Measurements from ENCODE around the gene RAB10.

Gene RAB10

DNA sequence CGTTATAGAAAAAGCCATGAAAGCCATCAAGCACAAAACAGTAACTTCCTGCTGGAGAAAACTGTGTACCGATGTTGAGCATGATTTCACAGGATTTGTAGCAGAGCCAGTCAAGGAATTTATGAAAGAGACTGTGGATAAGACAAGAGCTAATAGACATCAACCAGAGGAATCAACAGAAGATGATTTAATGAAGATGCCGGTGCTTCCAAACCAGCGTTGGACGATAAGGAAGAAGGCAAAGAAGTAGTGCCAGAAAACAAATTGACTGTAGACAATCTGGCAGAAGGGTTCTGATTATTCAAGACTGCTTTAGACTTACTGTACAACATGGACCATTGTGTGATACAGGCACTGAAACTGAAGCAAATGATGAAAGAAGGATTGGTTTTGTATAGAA lies 89.5 kb downstream of the RAB10 start:
- TF ChIP-seq, protein P1, sequence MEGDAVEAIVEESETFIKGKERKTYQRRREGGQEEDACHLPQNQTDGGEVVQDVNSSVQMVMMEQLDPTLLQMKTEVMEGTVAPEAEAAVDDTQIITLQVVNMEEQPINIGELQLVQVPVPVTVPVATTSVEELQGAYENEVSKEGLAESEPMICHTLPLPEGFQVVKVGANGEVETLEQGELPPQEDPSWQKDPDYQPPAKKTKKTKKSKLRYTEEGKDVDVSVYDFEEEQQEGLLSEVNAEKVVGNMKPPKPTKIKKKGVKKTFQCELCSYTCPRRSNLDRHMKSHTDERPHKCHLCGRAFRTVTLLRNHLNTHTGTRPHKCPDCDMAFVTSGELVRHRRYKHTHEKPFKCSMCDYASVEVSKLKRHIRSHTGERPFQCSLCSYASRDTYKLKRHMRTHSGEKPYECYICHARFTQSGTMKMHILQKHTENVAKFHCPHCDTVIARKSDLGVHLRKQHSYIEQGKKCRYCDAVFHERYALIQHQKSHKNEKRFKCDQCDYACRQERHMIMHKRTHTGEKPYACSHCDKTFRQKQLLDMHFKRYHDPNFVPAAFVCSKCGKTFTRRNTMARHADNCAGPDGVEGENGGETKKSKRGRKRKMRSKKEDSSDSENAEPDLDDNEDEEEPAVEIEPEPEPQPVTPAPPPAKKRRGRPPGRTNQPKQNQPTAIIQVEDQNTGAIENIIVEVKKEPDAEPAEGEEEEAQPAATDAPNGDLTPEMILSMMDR (IDR thresholded peaks at IDR 0.05; ENCODE audit: control insufficient read depth, insufficient read depth, low read depth, low read length, missing control alignments) = no peak
- no peak for DNase-seq (ENCODE audit: low read depth)
- no peak overlapping the region for H3K4me3 ChIP-seq (ENCODE audit: control insufficient read depth, low read depth, low read length)

GRCh38 chr2:26126074-26126473 lies 92.2 kb downstream of the RAB10 start:
- no peak overlapping the region for H3K4me3 ChIP-seq (ENCODE audit: control insufficient read depth, low read depth, low read length)
- TF ChIP-seq, protein P1 (IDR thresholded peaks at IDR 0.05; ENCODE audit: control insufficient read depth, insufficient read depth, low read depth, low read length, missing control alignments) = no peak
- DNase-seq (ENCODE audit: low read depth) = no peak

DNA sequence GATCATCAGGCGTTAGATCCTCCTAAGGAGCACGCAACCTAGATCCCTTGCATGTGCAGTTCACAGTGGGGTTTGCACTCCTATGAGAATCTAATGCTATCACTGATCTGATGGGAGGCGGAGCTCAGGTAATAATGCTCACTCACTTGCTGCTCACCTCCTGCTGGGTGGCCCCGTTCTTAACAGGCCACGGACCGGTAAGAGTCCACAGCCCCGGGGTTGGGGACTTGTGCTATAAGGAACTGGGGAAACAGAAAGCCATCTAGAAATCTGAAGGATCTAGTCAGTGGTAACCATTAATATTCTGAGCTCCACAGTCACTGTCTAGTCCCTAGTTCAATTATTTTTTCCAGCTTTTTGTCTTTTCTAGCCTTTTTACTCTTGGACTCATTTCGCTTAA lies 94.3 kb downstream of the RAB10 start:
- TF ChIP-seq, protein P1 (IDR thresholded peaks at IDR 0.05; ENCODE audit: control insufficient read depth, insufficient read depth, low read depth, low read length, missing control alignments) = no peak
- DNase-seq (ENCODE audit: low read depth) = no peak
- H3K4me3 ChIP-seq (ENCODE audit: control insufficient read depth, low read depth, low read length) = no peak overlapping the region

GRCh38 chr2:26130763-26131162 lies 96.9 kb downstream of the RAB10 start:
- no peak for DNase-seq (ENCODE audit: low read depth)
- no peak overlapping the region for H3K4me3 ChIP-seq (ENCODE audit: control insufficient read depth, low read depth, low read length)
- TF ChIP-seq, protein P1 (IDR thresholded peaks at IDR 0.05; ENCODE audit: control insufficient read depth, insufficient read depth, low read depth, low read length, missing control alignments) = no peak

DNA sequence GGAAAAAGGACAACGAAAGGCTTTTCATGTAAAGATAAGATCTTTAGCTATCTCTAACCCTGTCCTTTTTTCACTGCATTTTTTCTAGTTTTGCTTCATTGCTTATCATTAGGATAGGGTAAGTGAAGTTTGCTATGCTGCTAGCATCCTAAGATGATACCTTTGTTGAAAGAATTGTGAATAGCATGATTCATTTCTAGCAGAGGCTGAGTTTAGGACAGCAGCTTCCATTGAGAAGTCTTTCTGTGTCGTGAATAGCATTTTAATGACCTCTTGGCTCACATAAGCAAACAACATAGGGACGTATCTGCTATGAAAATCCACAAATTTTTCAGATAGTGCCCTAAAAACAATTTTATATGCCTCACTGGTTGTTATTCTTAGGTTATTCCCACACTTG lies 102.6 kb downstream of the RAB10 start:
- DNase-seq (ENCODE audit: low read depth) = no peak
- TF ChIP-seq, protein P1 (IDR thresholded peaks at IDR 0.05; ENCODE audit: control insufficient read depth, insufficient read depth, low read depth, low read length, missing control alignments) = no peak

DNA sequence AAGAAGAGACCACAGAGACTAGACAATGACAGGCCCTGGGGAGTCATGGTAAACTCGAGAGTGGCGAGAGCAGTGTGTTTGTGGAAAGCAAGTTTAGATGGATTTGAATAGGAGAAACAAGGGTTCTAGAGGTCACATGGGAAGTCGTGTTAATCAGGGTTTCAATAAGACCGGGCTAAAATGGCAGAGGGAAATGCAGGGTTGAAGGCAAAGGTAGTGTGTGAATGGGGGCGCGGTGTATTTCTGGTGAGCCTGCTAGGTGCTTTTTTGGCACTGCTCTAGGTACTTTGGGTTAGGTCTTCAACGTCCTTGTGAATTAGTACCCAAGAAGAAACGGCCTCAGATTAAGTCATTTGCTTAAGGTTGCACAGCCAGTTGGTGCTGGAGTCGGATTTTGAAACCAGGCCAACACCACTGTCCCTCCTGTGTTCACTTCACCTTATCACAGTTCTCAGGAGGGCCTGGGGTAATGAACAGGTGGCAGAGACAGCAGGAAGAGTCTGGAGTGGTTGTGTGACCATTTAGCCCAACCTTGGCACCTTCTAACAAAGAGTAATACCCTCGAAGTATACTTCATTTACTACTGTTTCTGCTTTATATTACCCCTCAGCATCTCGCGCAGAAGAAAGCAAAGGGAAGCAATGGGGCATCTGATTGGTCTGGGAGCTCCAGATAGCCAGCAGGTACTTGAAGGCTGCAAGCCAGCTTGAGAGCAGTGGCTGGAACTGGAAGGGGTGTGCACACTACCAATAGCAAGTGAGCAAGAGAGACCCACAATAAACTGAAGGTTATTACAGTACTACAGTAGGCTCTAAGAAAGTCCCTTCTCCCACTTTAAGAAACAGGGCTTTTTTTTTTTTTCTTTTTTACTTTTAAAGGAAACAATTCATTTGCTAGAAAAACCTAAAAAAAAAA lies 105.6 kb downstream of the RAB10 start:
- TF ChIP-seq, protein P1 (IDR thresholded peaks at IDR 0.05; ENCODE audit: control insufficient read depth, insufficient read depth, low read depth, low read length, missing control alignments) = no peak
- H3K4me3 ChIP-seq (ENCODE audit: control insufficient read depth, low read depth, low read length) = no peak overlapping the region
- no peak for DNase-seq (ENCODE audit: low read depth)

More for the DNA sequence above, 102.6 kb downstream of the RAB10 start:
- H3K4me3 ChIP-seq (ENCODE audit: control insufficient read depth, low read depth, low read length) = no peak overlapping the region
